ENCODE data around the gene KDM4C. TPM values are rescaled to one million over a fixed set of nuclear protein-coding genes. Genes with fewer than 3 reads are reported as not detected.

KDM4C gene
- total and polyA plus RNA-seq, 2 donors (not counting 1 experiment from before 2014, with no cell fraction given), result 49.7 to 141 TPM

- H3K4me3 ChIP-seq (ENCODE audit: control extremely low read depth in 1 of 5, extremely low read depth in 1 of 5, insufficient read depth in 1 of 5, low read depth in 2 of 5, low read length in 4 of 5), result no peak overlapping the region
- CTCF ChIA-PET, result interaction anchor here (0.5 kb wide), 1 partner anchor 60 kb away, joined by 3 read pairs; no protein-coding TSS in a partner anchor
- no peak for TF ChIP-seq CTCF (IDR thresholded peaks at IDR 0.05)
- no peak for TF ChIP-seq EZH2 (IDR thresholded peaks at IDR 0.05; ENCODE audit: borderline replicate concordance, insufficient read depth, low read depth, low read length, poor library complexity, severe bottlenecking)
- peaks cover 14% of the 10 kb centered on the region for H3K4me1 Mint-ChIP-seq
- H3K27me3 ChIP-seq (replicated peaks in 1 of 4; ENCODE audit: control extremely low read depth in 1 of 4, control insufficient read depth in 3 of 4, insufficient read depth in 4 of 4, low read length in 3 of 4), result no peaks in the 10 kb centered on the region
- 98% methylated on average over 7 of the region's 7 CpGs for WGBS (ENCODE audit: insufficient coverage)
- H3K4me2 ChIP-seq (replicated peaks; ENCODE audit: low read depth, low read length, poor library complexity, severe bottlenecking), result no peak overlapping the region
- H3K9me3 ChIP-seq (ENCODE audit: control extremely low read depth in 1 of 3, control insufficient read depth in 2 of 3, insufficient read depth in 1 of 3, low read length in 2 of 3), result no peaks in the 10 kb centered on the region
- no peaks in the 10 kb centered on the region for H3K79me2 ChIP-seq (ENCODE audit: control insufficient read depth, insufficient read depth, low read length)
- DNase-seq (no peak), ATAC-seq (ENCODE audit: low read depth) (no peak)
- no peak overlapping the region for H3K9ac ChIP-seq (ENCODE audit: low read length)
- H3K4me1 ChIP-seq (ENCODE audit: control insufficient read depth in 2 of 2, insufficient read depth in 2 of 2, low read length in 2 of 2), result peaks cover 0 to 5% of the 10 kb centered on the region in 2 donors
- peaks cover 2 to 69% of the 10 kb centered on the region in 2 experiments for H3K36me3 ChIP-seq (replicated peaks in 1 of 2; ENCODE audit: control extremely low read depth in 1 of 2, control insufficient read depth in 1 of 2, extremely low read depth in 1 of 2, insufficient read depth in 2 of 2, low read length in 1 of 2)
- H3K27ac ChIP-seq (ENCODE audit: low read length in 2 of 2), result no peak overlapping the region
- POLR2A ChIA-PET, result no interaction called here
- H3K9me3 Mint-ChIP-seq (ENCODE audit: insufficient read depth), result no peaks in the 10 kb centered on the region
- H3K27me3 Mint-ChIP-seq, result no peaks in the 10 kb centered on the region
- no peak overlapping the region for H3K4me3 Mint-ChIP-seq
- H2AFZ ChIP-seq (ENCODE audit: insufficient read depth, low read depth, low read length, poor library complexity, severe bottlenecking), result no peak overlapping the region
- intact Hi-C loops (cut with micrococcal nuclease), result no loop called here
- H4K20me1 ChIP-seq (ENCODE audit: control insufficient read depth, insufficient read depth, low read length, poor library complexity, severe bottlenecking), result no peaks in the 10 kb centered on the region
- no peak overlapping the region for H3K27ac Mint-ChIP-seq
Observed at GRCh38 chr9:7174301-7174700, 416.5 kb downstream of the KDM4C start.

- Mint-ChIP-seq H3K4me1 (peaks cover 14% of the 10 kb centered on the region), H3K9me3 (ENCODE audit: insufficient read depth) (no peaks in the 10 kb centered on the region), H3K27me3 (no peaks in the 10 kb centered on the region), H3K27ac (no peak overlapping the region), H3K4me3 (no peak overlapping the region)
- Histone ChIP-seq H2AFZ (ENCODE audit: insufficient read depth, low read depth, low read length, poor library complexity, severe bottlenecking) (no peak overlapping the region), H3K79me2 (ENCODE audit: control insufficient read depth, insufficient read depth, low read length) (no peaks in the 10 kb centered on the region), H3K27ac (ENCODE audit: low read length in 2 of 2) (no peak overlapping the region), H3K9me3 (ENCODE audit: control extremely low read depth in 1 of 3, control insufficient read depth in 2 of 3, insufficient read depth in 1 of 3, low read length in 2 of 3) (no peaks in the 10 kb centered on the region), H3K4me3 (ENCODE audit: control extremely low read depth in 1 of 5, extremely low read depth in 1 of 5, insufficient read depth in 1 of 5, low read depth in 2 of 5, low read length in 4 of 5) (no peak overlapping the region), H3K9ac (ENCODE audit: low read length) (no peak overlapping the region), H4K20me1 (ENCODE audit: control insufficient read depth, insufficient read depth, low read length, poor library complexity, severe bottlenecking) (no peaks in the 10 kb centered on the region), H3K36me3 (replicated peaks in 1 of 2; ENCODE audit: control extremely low read depth in 1 of 2, control insufficient read depth in 1 of 2, extremely low read depth in 1 of 2, insufficient read depth in 2 of 2, low read length in 1 of 2) (peaks cover 2 to 64% of the 10 kb centered on the region in 2 experiments), H3K27me3 (replicated peaks in 1 of 4; ENCODE audit: control extremely low read depth in 1 of 4, control insufficient read depth in 3 of 4, insufficient read depth in 4 of 4, low read length in 3 of 4) (no peaks in the 10 kb centered on the region), H3K4me1 (ENCODE audit: control insufficient read depth in 2 of 2, insufficient read depth in 2 of 2, low read length in 2 of 2) (peaks cover 0 to 5% of the 10 kb centered on the region in 2 donors), H3K4me2 (replicated peaks; ENCODE audit: low read depth, low read length, poor library complexity, severe bottlenecking) (no peak overlapping the region)
- intact Hi-C loops (cut with micrococcal nuclease), result no loop called here
- CTCF ChIA-PET, result no interaction called here
- TF ChIP-seq CTCF (IDR thresholded peaks at IDR 0.05) (no peak), EZH2 (IDR thresholded peaks at IDR 0.05; ENCODE audit: borderline replicate concordance, insufficient read depth, low read depth, low read length, poor library complexity, severe bottlenecking) (no peak)
- 74% methylated on average over 3 of the region's 8 CpGs for WGBS (ENCODE audit: insufficient coverage)
- DNase-seq, result no peak
- ATAC-seq (ENCODE audit: low read depth), result no peak
- POLR2A ChIA-PET, result no interaction called here
Observed at GRCh38 chr9:7174884-7175283, 417.1 kb downstream of the KDM4C start.
